Endothelial cell of umbilical vein (primary cell): ENCODE measurements around the gene RARRES2. TPM values are rescaled to one million over a fixed set of nuclear protein-coding genes. Genes with fewer than 3 reads are reported as not detected.

ENCODE experiments used
- BruUV-seq: library from RNA; stranded (reverse); fragments of 400-500 nt; replicated peaks from 2 replicates; lab custom pipeline; 2021; lab: Mats Ljungman, UMichigan
- CTCF ChIA-PET: fragments of 300-600, 350-600 bp; sonication (Branson Sonifier 250); formaldehyde crosslinking; loops from one replicate; lab custom pipeline; 2021; ENCODE audit warnings: antibody characterized with exemption, inconsistent platforms; lab: Charles Lee
- POLR2A ChIA-PET: fragments of 300-600, 350-600 bp; sonication (Branson Sonifier 250); formaldehyde crosslinking; loops from one replicate; lab custom pipeline; 2021; ENCODE audit warnings: antibody characterized with exemption, inconsistent platforms; lab: Charles Lee
- DNase-seq: peaks from one replicate; pipeline ENCODE4 v3.0.0-alpha.2; 2011; ENCODE audit warnings: low read depth, low spot score
- FAIRE-seq: peaks from 2 replicates; lab custom pipeline; 2011; peaks lifted over from hg19 to GRCh38; lab: Jason Lieb, UNC
- H2AFZ ChIP-seq: 2 replicates; pipeline ENCODE4 v1.6.0; 2012; ENCODE audit warnings: low read depth, low read length, control low read depth, inconsistent platforms
- H3K27ac ChIP-seq: 2 replicates; pipeline ENCODE4 v1.5.1; 2011; ENCODE audit warnings: low read depth, mild to moderate bottlenecking, control low read depth, low read length, moderate library complexity; ENCODE audit not compliant: insufficient read depth
- H3K27me3 ChIP-seq, 2 experiments: 2 replicates each; pipeline versions ENCODE4 v1.6.0 to v1.6.1; 2011; ENCODE audit warnings: low read length in 2 of 2, mixed read lengths in 1 of 2; ENCODE audit not compliant: control insufficient read depth in 2 of 2, insufficient read depth in 2 of 2
- H3K36me3 ChIP-seq, 2 experiments: 2 replicates in 1 of 2; 3 replicates in 1 of 2; pipeline ENCODE4 v1.5.1; 2011; ENCODE audit warnings: low read length in 2 of 2, mild to moderate bottlenecking in 1 of 2, moderate library complexity in 1 of 2; ENCODE audit not compliant: control insufficient read depth in 2 of 2, insufficient read depth in 2 of 2; ENCODE audit errors: extremely low read depth in 1 of 2
- H3K4me1 ChIP-seq: 3 replicates; pipeline ENCODE4 v1.5.1; 2011; ENCODE audit warnings: mild to moderate bottlenecking, low read length; ENCODE audit not compliant: control insufficient read depth, insufficient read depth; ENCODE audit errors: extremely low read depth
- H3K4me2 ChIP-seq: 2 replicates; pipeline ENCODE4 v1.6.1; 2011; ENCODE audit warnings: low read length, control low read depth, mixed read lengths; ENCODE audit not compliant: insufficient read depth
- H3K4me3 ChIP-seq, 3 experiments: fragments of 200-600 bp in 1 of 3; sonication (generic), shearing (Covaris generic) in 1 of 3; replicated peaks in 1 of 3; 2 replicates each; pipeline ENCODE4 v1.5.1; 2011 to 2016; ENCODE audit warnings: control low read depth in 3 of 3, low read length in 3 of 3, mild to moderate bottlenecking in 2 of 3, inconsistent platforms in 1 of 3, low read depth in 1 of 3, moderate library complexity in 1 of 3; ENCODE audit not compliant: insufficient read depth in 1 of 3
- H3K79me2 ChIP-seq: 2 replicates; pipeline ENCODE4 v1.6.0; 2012; ENCODE audit warnings: low read length, inconsistent platforms; ENCODE audit not compliant: control insufficient read depth, insufficient read depth
- H3K9ac ChIP-seq: replicated peaks from 2 replicates; pipeline ENCODE3; 2011; ENCODE audit warnings: low read length, control low read depth; ENCODE audit not compliant: insufficient read depth; ENCODE audit errors: extremely low read depth
- H3K9me1 ChIP-seq: replicated peaks from 3 replicates; pipeline ENCODE4 v1.6.0; 2011; ENCODE audit warnings: mild to moderate bottlenecking, low read length; ENCODE audit not compliant: control insufficient read depth, insufficient read depth; ENCODE audit errors: extremely low read depth
- H3K9me3 ChIP-seq: replicated peaks from 2 replicates; pipeline ENCODE4 v1.5.1; 2012; ENCODE audit warnings: low read length, inconsistent platforms; ENCODE audit not compliant: control insufficient read depth, insufficient read depth
- H4K20me1 ChIP-seq: replicated peaks from 2 replicates; pipeline ENCODE3; 2011; ENCODE audit warnings: mild to moderate bottlenecking, low read length; ENCODE audit not compliant: control insufficient read depth, insufficient read depth; ENCODE audit errors: extremely low read depth
- CTCF ChIP-seq, 2 donors: IDR thresholded peaks; 1 replicate in 1 of 2; 2 replicates in 1 of 2; pipeline ENCODE4 v1.5.1; 2011; ENCODE audit warnings: low read length in 2 of 2, mild to moderate bottlenecking in 2 of 2, moderate library complexity in 2 of 2, control low read depth in 1 of 2, inconsistent platforms in 1 of 2, low read depth in 1 of 2; ENCODE audit not compliant: insufficient read depth in 1 of 2; ENCODE audit errors: extremely low read depth in 1 of 2
- EZH2 ChIP-seq: IDR thresholded peaks from 2 replicates; pipeline ENCODE4 v1.6.1; 2012; ENCODE audit warnings: borderline replicate concordance, low read depth, mild to moderate bottlenecking, moderate library complexity, low read length, inconsistent platforms; ENCODE audit not compliant: severe bottlenecking
- FOS ChIP-seq: IDR thresholded peaks from 2 replicates; pipeline ENCODE4 v1.6.1; 2011; ENCODE audit warnings: mild to moderate bottlenecking, low read length, moderate library complexity, borderline replicate concordance; ENCODE audit not compliant: insufficient read depth
- GATA2 ChIP-seq: IDR thresholded peaks from 2 replicates; pipeline ENCODE4 v1.7.0; 2011; ENCODE audit warnings: low read depth, mild to moderate bottlenecking, moderate library complexity, mixed read lengths, low read length; ENCODE audit not compliant: insufficient read length, insufficient read depth
- JUN ChIP-seq: IDR thresholded peaks from 2 replicates; pipeline ENCODE4 v1.6.1; 2011; ENCODE audit warnings: borderline replicate concordance, low read depth; ENCODE audit not compliant: insufficient read length, insufficient read depth
- MAX ChIP-seq: IDR thresholded peaks from 2 replicates; pipeline ENCODE4 v1.6.1; 2011; ENCODE audit not compliant: insufficient read depth, insufficient read length
- MYC ChIP-seq: IDR thresholded peaks from one replicate; pipeline ENCODE4 v1.6.1; 2011; ENCODE audit warnings: mild to moderate bottlenecking, low read depth, low read length
- POLR2A ChIP-seq: IDR thresholded peaks from 2 replicates; pipeline ENCODE4 v1.6.1; 2012; ENCODE audit warnings: low read depth, mild to moderate bottlenecking, control low read depth, low read length
- POLR2AphosphoS5 ChIP-seq: IDR thresholded peaks from 2 replicates; pipeline ENCODE4 v1.6.1; 2012; ENCODE audit warnings: low read depth, mild to moderate bottlenecking, control low read depth, low read length, moderate library complexity; ENCODE audit not compliant: insufficient read depth
- dilution Hi-C: fragments of 300-500 bp; cut with MboI; formaldehyde crosslinking; loops from one replicate; pipeline ENCODE4 v1.15.0; 2019; ENCODE audit warnings: low sequenced_read_pairs; ENCODE audit not compliant: extremely low pct_ligation_motif_present
- intact Hi-C: fragments of 100-400 bp; cut with micrococcal nuclease; formaldehyde crosslinking; loops from one replicate; pipeline ENCODE4 v1.10.0; 2022
- polyA plus RNA-seq, 4 experiments: library from polyadenylated mRNA; depleted of rRNA in 3 of 4; stranded (reverse) in 3 of 4; unstranded in 1 of 4; fragments of >200 nt; gene quantifications; 2 replicates each; pipeline versions ENCODE4 v1.2.1 to v1.2.3, GENCODE V29; 2011 to 2012; ENCODE audit warnings: missing spikeins in 1 of 4
- total RNA-seq: library from RNA; stranded (reverse); gene quantifications from 2 replicates; pipeline ENCODE4 v1.2.3, GENCODE V29; 2021

The RARRES2 gene
- total and polyA plus RNA-seq, 2 donors (not counting 3 experiments of a cell fraction or from before 2014, with no cell fraction given), result not detected

GRCh38 chr7:150346922-150347321 is 5.5 kb upstream of the RARRES2 start:
- FAIRE-seq (no peak), DNase-seq (no peak)
- H4K20me1 ChIP-seq, result no peaks in the 10 kb centered on the region
- POLR2A ChIA-PET, result no interaction called here
- no peaks in the 10 kb centered on the region for H3K9me1 ChIP-seq
- no TSS peak for BruUV-seq
- no peak overlapping the region for H3K27ac ChIP-seq
- H2AFZ ChIP-seq, result no peak overlapping the region
- no peak for TF ChIP-seq CTCF (IDR thresholded peaks at IDR 0.05; ENCODE audit: extremely low read depth in 1 of 2, insufficient read depth in 1 of 2, low read depth in 1 of 2, low read length in 2 of 2)
- no peak for TF ChIP-seq POLR2A
- no peak for TF ChIP-seq EZH2
- TF ChIP-seq POLR2AphosphoS5, result no peak
- no peak for TF ChIP-seq FOS
- TF ChIP-seq MYC, result no peak
- TF ChIP-seq GATA2, result no peak
- no peak for TF ChIP-seq MAX
- no peak for TF ChIP-seq JUN
- H3K36me3 ChIP-seq, result no peaks in the 10 kb centered on the region
- no peaks in the 10 kb centered on the region for H3K79me2 ChIP-seq
- no peak overlapping the region for H3K4me3 ChIP-seq
- no peak overlapping the region for H3K9ac ChIP-seq
- H3K9me3 ChIP-seq, result no peaks in the 10 kb centered on the region
- CTCF ChIA-PET, result interaction anchor here (2.1 kb wide), 1 partner anchor 8 kb away, joined by 6 read pairs; no protein-coding TSS in a partner anchor
- H3K4me2 ChIP-seq, result no peak overlapping the region
- intact Hi-C loops, result no loop called here
- peaks cover 15 to 22% of the 10 kb centered on the region in 2 experiments for H3K27me3 ChIP-seq
- H3K4me1 ChIP-seq, result no peaks in the 10 kb centered on the region
- dilution Hi-C loops, result no loop called here
